Sigmoid colon (tissue), 7 donors: ENCODE data around the gene TKTL1. TPM values are rescaled to one million over a fixed set of nuclear protein-coding genes. Genes with fewer than 3 reads are reported as not detected.
A peak's percentile ranks its signal among the peaks of the same experiment; 100 is the strongest.

ENCODE experiments used
- DNase-seq: peaks from one replicate; pipeline ENCODE4 v3.0.0-alpha.2; 2019
- H3K27ac ChIP-seq, 4 donors: fragments of 200-600 bp; sonication (generic); one replicate each; pipeline ENCODE4 v1.5.1; 2016 to 2019; ENCODE audit warnings: mild to moderate bottlenecking in 1 of 4
- H3K27me3 ChIP-seq, 3 donors: fragments of 200-600 bp; sonication (generic); one replicate each; pipeline ENCODE4 v1.5.1; 2019; ENCODE audit warnings: mild to moderate bottlenecking in 1 of 3
- H3K36me3 ChIP-seq, 4 donors: fragments of 200-600 bp; sonication (generic); one replicate each; pipeline ENCODE4 v1.5.1; 2016 to 2019
- H3K4me1 ChIP-seq, 4 donors: fragments of 200-600 bp; sonication (generic); one replicate each; pipeline ENCODE4 v1.5.1; 2017 to 2019
- H3K4me3 ChIP-seq, 4 donors: fragments of 200-600 bp; sonication (generic); one replicate each; pipeline ENCODE4 v1.5.1; 2017 to 2019; ENCODE audit warnings: mild to moderate bottlenecking in 2 of 4, moderate library complexity in 1 of 4
- H3K9me3 ChIP-seq, 4 donors: fragments of 200-600 bp in 3 of 4; sonication (generic) in 3 of 4; one replicate each; pipeline versions ENCODE4 v1.5.1 to v1.6.1; 2013 to 2019
- CTCF ChIP-seq, 4 experiments: fragments of 450-650 bp in 3 of 4; fragments of 200-600 bp in 1 of 4; IDR thresholded peaks; one replicate each; pipeline ENCODE4 v1.5.1; 2016 to 2019; ENCODE audit warnings: antibody characterized with exemption in 4 of 4, mild to moderate bottlenecking in 3 of 4, moderate library complexity in 2 of 4
- EP300 ChIP-seq, 4 donors: sonication (generic); formaldehyde crosslinking; IDR thresholded peaks; one replicate each; pipeline ENCODE4 v1.6.1; 2017; ENCODE audit warnings: antibody characterized with exemption in 4 of 4
- POLR2A ChIP-seq, 2 donors: fragments of 450-650 bp; IDR thresholded peaks; one replicate each; pipeline ENCODE4 v1.6.1; 2016; ENCODE audit warnings: antibody characterized with exemption in 2 of 2, mild to moderate bottlenecking in 2 of 2, moderate library complexity in 2 of 2
- POLR2AphosphoS5 ChIP-seq, 4 donors: sonication (generic); formaldehyde crosslinking; IDR thresholded peaks; one replicate each; pipeline ENCODE4 v1.6.1; 2017; ENCODE audit warnings: antibody characterized with exemption in 4 of 4
- WGBS, 2 donors: extraction: QIAGEN DNeasy Blood & Tissue Kit; methylation state at CpG; one replicate each; pipeline ENCODE4 v1.1.7; 2013; 5-methylcytosine and 5-hydroxymethylcytosine counted together
- intact Hi-C: fragments of 100-400 bp; cut with DNase I; formaldehyde crosslinking; loops from one replicate; pipeline ENCODE4 v1.15.1; 2023
- polyA plus RNA-seq, 3 donors: library from polyadenylated mRNA; stranded (reverse); fragments of 200-250 nt; gene quantifications; one replicate each; pipeline ENCODE4 v1.2.3, GENCODE V29; 2013
- total RNA-seq, 4 donors: library from RNA; depleted of rRNA; stranded (reverse); fragments of >200 nt; gene quantifications; one replicate each; pipeline ENCODE4 v1.1.0, GENCODE V29; 2016
- donor health status: healthy with polysubstance abuse.
- donor health status: Bipolar disorder and iron deficiency.
- donor health status: healthy.

Gene TKTL1
- total and polyA plus RNA-seq, 7 donors: under 0.01 to 0.31 TPM; not detected in 5

DNA sequence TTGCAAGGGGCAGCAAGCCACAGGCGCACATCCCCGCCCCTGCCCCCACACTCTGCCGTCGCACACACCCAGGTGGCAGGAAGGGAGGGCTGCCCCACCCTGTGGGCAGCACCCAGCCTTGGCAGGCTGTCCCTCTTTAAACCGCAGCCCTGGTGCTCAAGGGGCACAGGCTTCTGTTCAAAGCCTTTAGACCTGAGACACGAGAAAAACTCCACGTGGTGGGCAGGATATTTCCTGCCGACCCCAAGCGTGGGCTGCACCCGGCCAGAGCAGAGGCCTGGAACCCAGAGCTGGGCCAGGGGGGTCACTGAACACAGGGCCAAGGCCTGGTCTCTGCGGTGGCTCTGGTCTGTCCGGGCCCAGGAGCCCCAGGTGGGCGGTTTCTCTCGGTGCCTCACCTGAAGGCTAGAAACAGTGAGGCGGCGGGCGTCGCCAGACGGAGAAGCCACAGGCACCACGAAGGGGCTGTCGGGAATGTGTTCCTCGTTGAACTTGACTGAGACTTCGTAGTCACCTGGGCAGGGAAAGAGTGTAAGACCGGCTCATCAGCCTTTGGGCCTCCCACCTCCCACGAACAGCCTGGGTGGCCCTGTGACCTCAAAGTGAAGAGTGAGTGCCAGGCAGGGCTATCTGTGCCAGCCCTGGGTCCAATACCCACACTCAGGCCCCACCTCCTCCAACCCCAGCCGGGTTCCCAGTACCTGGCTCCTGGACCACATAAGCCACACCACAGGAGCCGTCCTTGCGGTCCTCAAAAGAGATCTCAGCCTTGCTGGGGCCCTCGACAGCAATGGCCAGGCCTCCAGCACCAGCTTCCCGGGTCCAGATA, 55.8 kb downstream of the TKTL1 start:
- no peaks in the 10 kb centered on the region for H3K9me3 ChIP-seq
- H3K27me3 ChIP-seq: no peaks in the 10 kb centered on the region
- whole genome bisulfite sequencing, 2 donors: 45 to 50% methylated on average over 30 of the region's 30 CpGs
- no peak for DNase-seq
- TF ChIP-seq POLR2A (IDR thresholded peaks at IDR 0.05) (no peak), POLR2AphosphoS5 (IDR thresholded peaks at IDR 0.05) (peak in 3 of 4 donors; percentile 3 to 46 (median 6))
- intact Hi-C loops: no loop called here
- peak overlapping the region; percentile 67 to 99 (median 98) for H3K27ac ChIP-seq
- H3K4me1 ChIP-seq: peaks cover 0 to 2% (median 0%) of the 10 kb centered on the region in 4 donors
- no peak overlapping the region for H3K4me3 ChIP-seq
- H3K36me3 ChIP-seq: peaks cover 46 to 80% (median 64%) of the 10 kb centered on the region in 4 donors

DNA sequence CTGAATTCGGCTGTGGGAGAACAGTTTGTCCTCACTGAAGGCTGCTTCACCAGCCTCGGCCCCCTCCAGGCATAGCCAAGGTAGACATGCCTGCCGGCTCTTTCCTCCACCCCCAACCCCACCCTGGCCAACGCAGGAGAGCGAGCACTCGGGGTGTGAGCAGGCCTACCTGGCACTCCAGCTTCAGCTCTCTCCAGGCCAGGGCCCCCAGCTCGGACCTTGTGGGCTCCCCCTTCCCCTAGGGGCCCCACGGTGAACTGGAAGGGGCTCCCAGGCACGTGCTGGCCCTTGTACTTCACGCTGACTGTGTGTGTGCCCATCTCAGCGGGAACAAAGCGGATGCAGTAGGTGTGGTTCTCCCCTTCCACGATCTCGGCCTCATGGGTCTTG, 56.4 kb downstream of the TKTL1 start:
- peaks cover 0 to 6% (median 3%) of the 10 kb centered on the region in 4 donors for H3K4me1 ChIP-seq
- H3K36me3 ChIP-seq: peaks cover 52 to 85% (median 65%) of the 10 kb centered on the region in 4 donors
- no peaks in the 10 kb centered on the region for H3K9me3 ChIP-seq
- peak in 2 of 4 donors; percentile 31 to 57 for TF ChIP-seq POLR2AphosphoS5 (IDR thresholded peaks at IDR 0.05)
- TF ChIP-seq CTCF (IDR thresholded peaks at IDR 0.05): no peak
- 86 to 90% methylated on average over 14 of the region's 14 CpGs for WGBS, 2 donors
- no peaks in the 10 kb centered on the region for H3K27me3 ChIP-seq
- intact Hi-C loops: no loop called here
- DNase-seq: peak; percentile 64
- H3K27ac ChIP-seq: peak overlapping the region; percentile 67 to 99 (median 98)
- H3K4me3 ChIP-seq: no peak overlapping the region

- no peak for TF ChIP-seq EP300 (IDR thresholded peaks at IDR 0.05)
- TF ChIP-seq POLR2AphosphoS5 (IDR thresholded peaks at IDR 0.05): peak in 1 of 4 donors; percentile 3
- no peak for DNase-seq
- WGBS, 2 donors: 90 to 92% methylated on average over 13 of the region's 13 CpGs
- intact Hi-C loops: no loop called here
- Histone ChIP-seq H3K9me3 (no peaks in the 10 kb centered on the region), H3K27ac (peak overlapping the region; percentile 67 to 99 (median 98)), H3K27me3 (no peaks in the 10 kb centered on the region), H3K4me1 (peaks cover 0 to 8% (median 3%) of the 10 kb centered on the region in 4 donors), H3K4me3 (no peak overlapping the region), H3K36me3 (peaks cover 57 to 90% (median 70%) of the 10 kb centered on the region in 4 donors)
Observed at GRCh38 chrX:154352466-154352865, 56.9 kb downstream of the TKTL1 start.

GRCh38 chrX:154353172-154353843, 57.7 kb downstream of the TKTL1 start:
- peak; percentile 63 for DNase-seq
- Histone ChIP-seq H3K4me3 (no peak overlapping the region), H3K27me3 (no peaks in the 10 kb centered on the region), H3K36me3 (peaks cover 65 to 98% (median 78%) of the 10 kb centered on the region in 4 donors), H3K4me1 (peaks cover 0 to 9% (median 4%) of the 10 kb centered on the region in 4 donors), H3K27ac (peak overlapping the region; percentile 67 to 99 (median 98)), H3K9me3 (no peaks in the 10 kb centered on the region)
- intact Hi-C loops: no loop called here
- TF ChIP-seq POLR2AphosphoS5 (IDR thresholded peaks at IDR 0.05) (peak; percentile 6 to 62 (median 53)), POLR2A (IDR thresholded peaks at IDR 0.05) (no peak)
- WGBS, 2 donors: 92 to 93% methylated on average over 24 of the region's 24 CpGs

- WGBS, 2 donors: 89 to 92% methylated on average over 14 of the region's 14 CpGs
- intact Hi-C loops: no loop called here
- Histone ChIP-seq H3K4me3 (no peak overlapping the region), H3K27ac (peak overlapping the region; percentile 67 to 99 (median 98)), H3K36me3 (peaks cover 64 to 99% (median 82%) of the 10 kb centered on the region in 4 donors), H3K9me3 (no peaks in the 10 kb centered on the region), H3K4me1 (peaks cover 0 to 16% (median 7%) of the 10 kb centered on the region in 4 donors), H3K27me3 (no peaks in the 10 kb centered on the region)
- DNase-seq: peak; percentile 70
- TF ChIP-seq EP300 (IDR thresholded peaks at IDR 0.05) (no peak), POLR2AphosphoS5 (IDR thresholded peaks at IDR 0.05) (peak in 2 of 4 donors; percentile 31 to 72), POLR2A (IDR thresholded peaks at IDR 0.05) (no peak)
Observed at GRCh38 chrX:154354013-154354412, 58.4 kb downstream of the TKTL1 start.

DNA sequence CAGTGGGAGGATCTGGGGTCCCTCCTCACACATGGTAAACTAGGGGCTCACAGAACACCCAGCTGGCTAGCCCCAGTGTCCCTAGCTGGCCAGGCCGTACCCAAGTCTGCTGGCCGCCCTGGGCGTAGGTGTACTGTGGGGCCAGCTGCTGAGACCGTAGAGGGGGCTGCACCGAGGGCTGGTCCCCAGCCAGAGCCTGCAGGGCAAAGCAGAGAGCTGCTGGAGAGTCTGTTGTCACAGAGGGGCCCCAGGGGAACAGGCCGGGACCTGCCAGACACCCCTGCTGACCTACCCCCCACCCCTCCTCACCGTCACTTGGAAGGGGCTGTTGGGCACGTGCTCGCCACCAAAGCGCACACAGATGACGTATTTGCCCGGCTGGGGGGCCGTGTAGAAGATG, 58.9 kb downstream of the TKTL1 start:
- no peak overlapping the region for H3K4me3 ChIP-seq
- no peak for DNase-seq
- WGBS, 2 donors: 89 to 94% methylated on average over 13 of the region's 13 CpGs
- peaks cover 0 to 20% (median 9%) of the 10 kb centered on the region in 4 donors for H3K4me1 ChIP-seq
- H3K9me3 ChIP-seq: no peaks in the 10 kb centered on the region
- no peaks in the 10 kb centered on the region for H3K27me3 ChIP-seq
- intact Hi-C loops: no loop called here
- H3K27ac ChIP-seq: peak overlapping the region; percentile 67 to 99 (median 98)
- H3K36me3 ChIP-seq: peaks cover 64 to 99% (median 84%) of the 10 kb centered on the region in 4 donors
- TF ChIP-seq EP300 (IDR thresholded peaks at IDR 0.05) (no peak), POLR2AphosphoS5 (IDR thresholded peaks at IDR 0.05) (peak in 1 of 4 donors; percentile 48)
